Measurements from ENCODE around the gene WFIKKN2.
"Not testable (repeated sequence)": the region's sequence is repeated elsewhere in the genome, so short reads cannot be mapped to it uniquely, and the experiment has no call there.

Gene WFIKKN2

GRCh38 chr17:50855708-50856330 is 20.4 kb downstream of the WFIKKN2 start:
- H3K36me3 ChIP-seq (ENCODE audit: control insufficient read depth, insufficient read depth, low read length), result no peaks in the 10 kb centered on the region
- H3K27me3 ChIP-seq (replicated peaks; ENCODE audit: control insufficient read depth, insufficient read depth, low read length), result no peaks in the 10 kb centered on the region
- TF ChIP-seq CTCF (IDR thresholded peaks at IDR 0.05; ENCODE audit: insufficient read depth, low read length, poor library complexity, severe bottlenecking), result no peak
- DNase-seq (ENCODE audit: extremely low read depth, insufficient read length), result no peak
- no peak overlapping the region for H3K4me3 ChIP-seq (replicated peaks; ENCODE audit: low read depth, low read length)

GRCh38 chr17:50856431-50856830 is 21.0 kb downstream of the WFIKKN2 start:
- no peak for TF ChIP-seq CTCF (IDR thresholded peaks at IDR 0.05; ENCODE audit: insufficient read depth, low read length, poor library complexity, severe bottlenecking)
- H3K4me3 ChIP-seq (replicated peaks; ENCODE audit: low read depth, low read length), result no peak overlapping the region
- no peak for DNase-seq (ENCODE audit: extremely low read depth, insufficient read length)
- no peaks in the 10 kb centered on the region for H3K36me3 ChIP-seq (ENCODE audit: control insufficient read depth, insufficient read depth, low read length)
- H3K27me3 ChIP-seq (replicated peaks; ENCODE audit: control insufficient read depth, insufficient read depth, low read length), result no peaks in the 10 kb centered on the region

GRCh38 chr17:50858486-50859225 is 23.3 kb downstream of the WFIKKN2 start:
- no peak for TF ChIP-seq CTCF (IDR thresholded peaks at IDR 0.05; ENCODE audit: insufficient read depth, low read length, poor library complexity, severe bottlenecking)
- Histone ChIP-seq H3K36me3 (ENCODE audit: control insufficient read depth, insufficient read depth, low read length) (peaks cover 5% of the 10 kb centered on the region; the same call in 1 of the 2 replicates), H3K4me3 (replicated peaks; ENCODE audit: low read depth, low read length) (no peak overlapping the region), H3K27me3 (replicated peaks; ENCODE audit: control insufficient read depth, insufficient read depth, low read length) (no peaks in the 10 kb centered on the region)
- DNase-seq (ENCODE audit: extremely low read depth, insufficient read length), result no peak

GRCh38 chr17:50859727-50860126 is 24.3 kb downstream of the WFIKKN2 start:
- H3K27me3 ChIP-seq (replicated peaks; ENCODE audit: control insufficient read depth, insufficient read depth, low read length); H3K36me3 ChIP-seq (ENCODE audit: control insufficient read depth, insufficient read depth, low read length); H3K4me3 ChIP-seq (replicated peaks; ENCODE audit: low read depth, low read length); DNase-seq (ENCODE audit: extremely low read depth, insufficient read length): not testable (repeated sequence)

GRCh38 chr17:50861334-50861676 is 25.9 kb downstream of the WFIKKN2 start:
- no peak for DNase-seq (ENCODE audit: extremely low read depth, insufficient read length)
- H3K27me3 ChIP-seq (replicated peaks; ENCODE audit: control insufficient read depth, insufficient read depth, low read length), result no peaks in the 10 kb centered on the region

More at GRCh38 chr17:50861334-50861676, 25.9 kb downstream of the WFIKKN2 start:
- no peak for TF ChIP-seq CTCF (IDR thresholded peaks at IDR 0.05; ENCODE audit: insufficient read depth, low read length, poor library complexity, severe bottlenecking)
- Histone ChIP-seq H3K4me3 (replicated peaks; ENCODE audit: low read depth, low read length) (no peak overlapping the region), H3K36me3 (ENCODE audit: control insufficient read depth, insufficient read depth, low read length) (peaks cover 5% of the 10 kb centered on the region; the same call in 1 of the 2 replicates)
